Measurements from ENCODE around the gene IKZF4. TPM values are rescaled to one million over a fixed set of nuclear protein-coding genes. Genes with fewer than 3 reads are reported as not detected.

Gene IKZF4
- total and polyA plus RNA-seq, 10 of the 15 experiments (the other 5 are each of a cell fraction or from before 2014, with no cell fraction given) = 0.74 to 5.5 (median 1.1) TPM

GRCh38 chr12:56078427-56078826, 57.6 kb downstream of the IKZF4 start (continued):
- no peak for TF ChIP-seq HDAC6 (IDR thresholded peaks at IDR 0.05; ENCODE audit: unreplicated experiment)
- no peak for TF ChIP-seq SMARCA5 (IDR thresholded peaks at IDR 0.05)
- no peak for TF ChIP-seq ZBTB33 (IDR thresholded peaks at IDR 0.05)
- no peak for TF ChIP-seq FOS (IDR thresholded peaks at IDR 0.05; ENCODE audit: borderline replicate concordance, extremely low read depth, insufficient read length)

DNA sequence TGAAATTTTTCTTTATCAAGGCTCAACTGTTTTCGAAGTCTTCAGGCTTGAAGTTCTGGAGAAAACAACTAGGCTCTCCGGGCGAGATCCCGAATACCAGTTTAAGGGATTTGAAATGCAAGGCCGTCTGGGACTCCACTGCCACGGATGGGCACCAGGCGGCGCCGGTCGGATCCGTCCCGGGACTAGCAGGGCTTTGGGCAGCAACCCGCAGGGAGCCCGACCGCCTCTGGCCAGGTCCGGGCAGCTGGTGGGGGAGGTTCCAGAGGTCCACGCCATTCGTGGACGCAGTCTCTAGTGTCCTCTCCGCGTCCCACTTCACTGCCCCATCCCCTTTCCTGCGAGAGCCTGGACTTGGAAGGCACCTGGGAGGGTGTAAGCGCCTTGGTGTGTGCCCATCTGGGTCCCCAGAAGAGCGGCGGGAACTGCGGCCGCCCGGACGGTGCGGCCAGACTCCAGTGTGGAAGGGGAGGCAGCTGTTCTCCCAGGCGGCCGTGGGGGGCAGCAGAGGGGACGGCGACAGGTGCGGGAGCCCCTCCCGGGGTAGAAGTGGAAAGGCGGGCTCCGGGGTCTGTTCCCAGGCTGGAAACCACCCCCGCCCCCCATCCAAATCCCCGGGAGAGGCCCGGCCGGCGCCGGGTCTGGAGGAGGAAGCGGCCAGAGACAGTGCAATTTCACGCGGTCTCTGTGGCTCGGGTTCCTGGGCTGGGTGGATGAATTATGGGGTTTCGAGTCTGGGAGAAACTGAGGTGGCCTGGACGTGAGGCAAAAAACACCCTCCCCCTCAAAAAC, 58.3 kb downstream of the IKZF4 start:
- Histone ChIP-seq H3K79me2 (ENCODE audit: control insufficient read depth, insufficient read depth, low read length) (no peaks in the 10 kb centered on the region), H3K27me3 (replicated peaks in 1 of 2; ENCODE audit: control insufficient read depth in 2 of 2, insufficient read depth in 2 of 2, low read length in 1 of 2) (peaks cover 9 to 15% of the 10 kb centered on the region in 2 experiments; a peak in 3 of 4 replicates), H3K4me1 (ENCODE audit: control insufficient read depth, insufficient read depth, low read length) (no peaks in the 10 kb centered on the region), H3K4me2 (ENCODE audit: control insufficient read depth, insufficient read depth) (peak overlapping the region; percentile 95), H3K9ac (ENCODE audit: control insufficient read depth, insufficient read depth, low read length) (no peak overlapping the region), H3K9me3 (replicated peaks; ENCODE audit: control insufficient read depth, insufficient read depth, low read length) (no peaks in the 10 kb centered on the region), H3K4me3 (peak overlapping the region; percentile 65), H3K36me3 (ENCODE audit: control insufficient read depth in 2 of 2, insufficient read depth in 2 of 2, low read length in 1 of 2) (no peaks in the 10 kb centered on the region), H2AFZ (ENCODE audit: control insufficient read depth, low read depth, low read length) (peak overlapping the region; percentile 55), H3K27ac (ENCODE audit: control insufficient read depth, insufficient read depth) (no peak overlapping the region), H4K20me1 (ENCODE audit: control insufficient read depth, insufficient read depth) (no peaks in the 10 kb centered on the region)
- ATAC-seq = peak; percentile 86
- in situ Hi-C loops (cut with MboI) = no loop called here
- ChIA-PET POLR2A (no interaction called here), SMC1A (ENCODE audit: uncharacterized antibody, unreplicated experiment) (no interaction called here), RAD21 (ENCODE audit: unreplicated experiment) (no interaction called here), CTCF (interaction anchor here (0.6 kb wide), 2 partner anchors 352 to 360 kb away, joined by 3 read pairs; no protein-coding TSS in a partner anchor)
- no peak for DNase-seq (ENCODE audit: low read depth, low spot score)
- no TSS peak for BruUV-seq (replicated peaks)
- no peak for FAIRE-seq
- intact Hi-C loops (cut with micrococcal nuclease; ENCODE audit: unreplicated experiment) = no loop called here
- WGBS (ENCODE audit: insufficient coverage, insufficient replicate concordance, low lambda C conversion rate, missing lambda C conversion rate) = 10% methylated on average over 50 of the region's 50 CpGs
- TF ChIP-seq SMC3 (IDR thresholded peaks at IDR 0.05; ENCODE audit: borderline replicate concordance, low read length) (0 out of 2 replicates have a peak, but pooled peaks have one; percentile 14), CEBPB (IDR thresholded peaks at IDR 0.05; ENCODE audit: borderline replicate concordance in 1 of 2, low read depth in 2 of 2, low read length in 2 of 2) (no peak), NFXL1 (IDR thresholded peaks at IDR 0.05; ENCODE audit: borderline replicate concordance) (no peak), IKZF1 (conservative IDR thresholded peaks at IDR 0.05) (peak; percentile 53; the same call in 1 of the 2 replicates), MAX (IDR thresholded peaks at IDR 0.05; ENCODE audit: low read depth, low read length) (no peak), FOS (IDR thresholded peaks at IDR 0.05; ENCODE audit: borderline replicate concordance, extremely low read depth, insufficient read length) (no peak), ZNF384 (IDR thresholded peaks at IDR 0.05; ENCODE audit: borderline replicate concordance, low read depth, low read length) (no peak), NRF1 (conservative IDR thresholded peaks at IDR 0.05; ENCODE audit: low read depth, low read length) (no peak), RUNX3 (IDR thresholded peaks at IDR 0.05; ENCODE audit: low read length) (peak; percentile 8; the same call in 1 of the 2 replicates), GATAD2B (conservative IDR thresholded peaks at IDR 0.05; ENCODE audit: low read depth) (0 out of 2 replicates have a peak, but pooled peaks have one; percentile 39), CBFB (IDR thresholded peaks at IDR 0.05; ENCODE audit: low read depth) (no peak), TARDBP (IDR thresholded peaks at IDR 0.05; ENCODE audit: borderline replicate concordance) (no peak), EZH2 (IDR thresholded peaks at IDR 0.05; ENCODE audit: borderline replicate concordance, control insufficient read depth, low read depth, low read length) (no peak), CHD4 (IDR thresholded peaks at IDR 0.05) (no peak), JUNB (IDR thresholded peaks at IDR 0.05) (no peak), RCOR1 (conservative IDR thresholded peaks at IDR 0.05; ENCODE audit: low read depth, low read length) (no peak), STAT1 (conservative IDR thresholded peaks at IDR 0.05) (no peak), KLF5 (IDR thresholded peaks at IDR 0.05; ENCODE audit: partially characterized antibody) (no peak), FOXM1 (IDR thresholded peaks at IDR 0.05; ENCODE audit: low read depth, low read length) (no peak), NFYB (IDR thresholded peaks at IDR 0.05; ENCODE audit: insufficient read depth, low read depth, low read length) (no peak)

Measured in GM12878 (cell line).